ENCODE measurements around the gene HTRA2.

The HTRA2 gene

DNA sequence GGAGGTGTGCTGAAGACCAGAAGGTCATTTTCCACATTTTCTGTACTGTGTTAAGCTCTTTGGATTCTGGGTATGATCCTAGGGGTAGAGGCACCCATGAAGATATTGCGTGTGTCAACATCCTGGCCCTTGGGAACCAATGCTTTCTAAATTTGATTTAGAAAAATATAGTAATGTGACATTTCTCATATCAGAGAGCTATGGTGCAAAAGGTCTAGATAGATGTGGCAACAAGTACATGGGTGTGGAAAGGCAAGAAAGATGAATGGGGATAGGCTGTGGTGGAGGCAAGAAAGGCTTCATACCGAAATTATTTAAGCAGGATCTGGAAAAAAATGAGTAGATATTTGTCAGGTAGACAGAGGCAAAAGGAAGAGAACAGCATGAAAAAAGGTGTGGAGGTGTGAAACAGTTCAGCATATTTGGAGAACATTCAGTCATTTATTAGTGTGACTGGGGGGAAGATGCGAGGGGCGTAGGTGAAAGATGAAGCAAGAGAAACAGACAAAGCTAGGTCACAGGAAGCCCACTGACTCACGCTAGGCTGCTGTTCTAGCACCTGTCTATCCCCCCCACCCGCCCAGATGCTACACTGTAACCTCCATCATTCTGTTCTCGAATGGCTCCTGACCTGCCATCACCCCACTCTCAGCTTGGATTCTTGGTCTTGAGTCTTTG lies 36.5 kb downstream of the HTRA2 start:
- no peak for DNase-seq

GRCh38 chr2:74566754-74567085 lies 37.0 kb downstream of the HTRA2 start:
- DNase-seq: no peak

- DNase-seq: no peak
These were observed 38.1 kb downstream of the HTRA2 start for GRCh38 chr2:74567881-74568280.

GRCh38 chr2:74569686-74570085 lies 40.0 kb downstream of the HTRA2 start:
- no peak for DNase-seq

GRCh38 chr2:74571058-74571457 lies 41.3 kb downstream of the HTRA2 start:
- no peak for DNase-seq

DNA sequence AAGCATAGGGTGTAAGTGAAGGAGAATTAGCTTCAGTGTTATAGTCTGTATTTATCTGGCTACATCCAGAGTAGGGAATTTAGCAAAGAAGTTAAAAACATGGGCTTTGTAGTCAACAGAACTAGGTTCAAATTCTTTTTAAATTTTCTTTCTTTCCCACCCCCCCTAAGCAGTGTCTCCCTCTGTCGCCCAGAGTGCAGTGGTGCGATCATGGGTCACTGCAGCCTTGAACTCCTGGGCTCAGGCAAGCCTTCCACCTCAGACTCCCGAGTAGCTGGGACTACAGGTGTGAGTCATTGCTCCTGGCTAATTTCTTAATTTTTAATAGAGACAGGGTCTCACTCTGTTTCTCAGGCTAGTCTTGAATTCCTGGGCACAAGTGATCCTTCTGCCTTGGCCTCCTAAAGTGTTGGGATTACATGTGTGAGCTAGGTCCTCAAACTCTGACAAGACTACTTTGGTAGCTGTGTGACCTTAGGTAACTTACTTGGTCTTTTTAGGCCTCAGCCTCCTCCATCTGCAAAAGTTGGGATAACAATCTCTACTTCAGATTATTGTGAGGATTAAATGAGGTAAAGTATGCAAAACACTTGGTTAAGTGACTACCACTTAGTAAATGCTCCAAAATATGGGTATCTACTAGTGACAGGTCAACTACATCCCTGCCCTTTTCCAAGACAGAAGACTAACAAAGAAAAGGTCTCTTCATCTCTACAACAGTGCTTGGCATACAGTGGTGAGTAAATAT lies 42.6 kb downstream of the HTRA2 start:
- DNase-seq: no peak

DNA sequence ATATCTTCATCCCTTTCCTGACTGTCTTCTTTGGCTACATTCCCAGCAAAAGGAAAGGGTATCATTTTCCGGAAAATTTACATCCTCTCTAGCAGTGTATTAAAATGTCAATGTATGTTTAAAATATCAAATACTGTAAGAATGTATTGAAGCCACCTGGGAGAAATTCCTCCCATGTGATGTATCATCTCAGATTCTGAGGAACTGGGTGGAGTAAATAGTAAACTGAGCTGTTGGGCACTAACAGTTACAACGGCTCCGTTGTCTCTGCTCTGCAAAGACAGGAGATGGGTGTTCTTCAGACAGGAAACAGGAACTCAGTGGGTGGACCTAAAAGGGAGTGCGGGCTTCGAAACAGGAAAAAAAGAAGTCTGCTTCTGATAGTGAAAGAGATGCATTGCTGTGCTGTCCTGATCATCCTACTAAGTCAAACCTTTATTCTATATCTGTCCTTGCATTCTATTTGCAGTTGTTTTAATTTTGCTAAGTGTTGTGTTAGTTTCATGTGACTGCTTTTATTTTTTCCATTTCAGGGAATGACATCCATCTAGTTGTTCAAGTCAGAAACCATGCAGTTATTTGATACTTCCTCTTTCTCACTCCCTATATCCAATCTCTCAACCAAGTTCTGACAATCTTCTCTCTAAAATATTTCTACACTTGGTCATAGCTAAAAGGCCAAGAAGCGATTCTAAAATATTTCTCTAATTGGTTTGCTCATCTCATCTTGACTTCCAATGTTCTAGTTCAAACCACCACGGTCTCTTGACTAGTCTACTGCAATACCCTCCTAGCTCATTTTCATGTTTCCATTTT lies 44.2 kb downstream of the HTRA2 start:
- DNase-seq: no peak

DNA sequence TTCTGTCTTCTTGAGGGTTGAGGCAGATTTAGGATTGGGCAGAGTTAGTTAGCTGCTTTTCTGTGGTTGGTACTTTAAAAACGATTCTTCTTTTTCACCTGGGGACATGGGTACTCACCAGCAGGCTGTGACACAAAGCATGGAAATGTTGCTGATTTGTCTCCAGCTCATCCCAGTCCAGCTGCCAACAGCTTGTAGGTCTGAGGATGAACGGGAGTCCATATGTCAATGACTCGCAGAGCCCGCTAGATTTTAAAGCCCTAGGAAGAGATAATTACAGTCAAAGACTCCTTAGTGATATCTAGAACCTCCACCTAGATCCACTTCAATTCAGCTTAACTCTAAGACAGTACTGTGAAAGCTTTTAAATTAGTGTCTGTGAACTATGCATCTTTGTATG lies 45.6 kb downstream of the HTRA2 start:
- DNase-seq: no peak

- DNase-seq: no peak
These were observed 46.6 kb downstream of the HTRA2 start for GRCh38 chr2:74576211-74576862.

GRCh38 chr2:74576863-74577229 lies 47.1 kb downstream of the HTRA2 start:
- no peak for DNase-seq

- DNase-seq: no peak
These were observed 47.7 kb downstream of the HTRA2 start for GRCh38 chr2:74577448-74577847.

DNA sequence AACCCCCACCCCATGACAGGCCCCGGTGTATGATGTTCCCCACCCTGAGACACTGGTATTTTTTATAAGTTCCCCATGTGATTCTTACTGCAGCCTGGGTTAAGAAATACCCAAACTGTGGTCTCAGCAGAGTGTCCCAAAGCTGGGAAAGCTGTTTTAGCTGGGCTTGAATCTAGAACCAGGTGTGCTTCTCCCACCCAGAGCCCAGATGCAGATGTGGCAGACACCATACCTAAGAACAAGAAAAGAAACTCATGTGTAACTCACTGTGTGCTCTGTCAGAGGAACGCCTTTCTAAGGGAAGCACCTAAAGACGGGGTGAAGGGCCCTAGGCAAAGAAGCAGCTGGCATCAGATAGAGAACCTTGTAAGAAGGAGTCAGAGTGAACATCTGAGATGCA lies 48.7 kb downstream of the HTRA2 start:
- DNase-seq: no peak

DNA sequence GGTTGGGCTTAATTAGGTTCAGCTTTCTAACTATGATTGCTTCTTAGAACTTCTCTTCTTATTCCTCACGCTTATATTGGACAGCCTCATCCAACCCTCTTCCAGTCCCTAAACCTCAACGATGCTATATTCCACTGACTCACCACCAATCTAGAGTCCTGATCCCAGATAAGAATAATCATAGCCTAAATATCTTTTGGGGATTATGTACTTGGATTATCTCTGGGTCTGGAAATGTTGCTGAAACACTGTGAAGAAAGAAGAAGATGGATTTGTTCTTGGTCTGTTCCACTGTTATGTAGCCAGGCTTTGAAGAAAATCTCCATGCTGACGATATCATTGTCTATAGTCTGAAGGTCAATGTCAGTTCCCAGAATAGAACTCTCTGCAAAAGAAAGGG lies 51.7 kb downstream of the HTRA2 start:
- DNase-seq: no peak

- no peak for DNase-seq
These were observed 52.5 kb downstream of the HTRA2 start for GRCh38 chr2:74582184-74582583.
